GM12878 (cell line): ENCODE results near the gene TSNAX. TPM values are rescaled to one million over a fixed set of nuclear protein-coding genes. Genes with fewer than 3 reads are reported as not detected.

Experiments
- ATAC-seq: fragments of 200-7000 bp; cut with Tn5 transposase; 3 replicates; pipeline ENCODE4 v1.9.1; 2020; ENCODE audit warnings: mild to moderate bottlenecking, moderate library complexity
- BruUV-seq: library from RNA; stranded (reverse); fragments of 400-500 nt; replicated peaks from 2 replicates; lab custom pipeline; 2021; lab: Mats Ljungman, UMichigan
- CTCF ChIA-PET: fragments of 300-600 bp; sonication (Branson Sonifier 250); formaldehyde crosslinking; extraction: SDS; loops from one replicate; lab custom pipeline; 2021; ENCODE audit warnings: inconsistent platforms; lab: Yijun Ruan, JAX
- POLR2A ChIA-PET: fragments of 350-600 bp; formaldehyde crosslinking; extraction: SDS; loops from one replicate; lab custom pipeline; 2021; ENCODE audit warnings: inconsistent platforms; lab: Charles Lee
- RAD21 ChIA-PET: fragments of 300-600 bp; sonication (Branson Sonifier 250); formaldehyde crosslinking; loops from one replicate; lab custom pipeline; 2023; ENCODE audit warnings: antibody characterized with exemption; ENCODE audit not compliant: unreplicated experiment; lab: Charles Lee
- SMC1A ChIA-PET: fragments of 300-600 bp; sonication (Branson Sonifier 250); formaldehyde crosslinking; loops from one replicate; lab custom pipeline; 2023; ENCODE audit not compliant: unreplicated experiment, uncharacterized antibody; lab: Charles Lee
- DNase-seq: peaks from one replicate; pipeline ENCODE4 v3.0.0-alpha.2; 2011; ENCODE audit warnings: low read depth, low spot score
- FAIRE-seq: peaks from 3 replicates; lab custom pipeline; 2011; peaks lifted over from hg19 to GRCh38; lab: Jason Lieb, UNC
- H2AFZ ChIP-seq: 2 replicates; pipeline ENCODE4 v1.6.0; 2011; ENCODE audit warnings: low read depth, low read length, control low read depth; ENCODE audit not compliant: control insufficient read depth
- H3K27ac ChIP-seq: 2 replicates; pipeline ENCODE4 v1.5.1; 2011; ENCODE audit warnings: control low read depth; ENCODE audit not compliant: control insufficient read depth, insufficient read depth
- H3K27me3 ChIP-seq, 2 experiments: replicated peaks in 1 of 2; 2 replicates each; pipeline versions ENCODE4 v1.6.0 to v1.6.1; 2011; ENCODE audit warnings: low read length in 1 of 2; ENCODE audit not compliant: control insufficient read depth in 2 of 2, insufficient read depth in 2 of 2
- H3K36me3 ChIP-seq, 2 experiments: 2 replicates each; pipeline ENCODE4 v1.5.1; 2011; ENCODE audit warnings: low read length in 1 of 2; ENCODE audit not compliant: control insufficient read depth in 2 of 2, insufficient read depth in 2 of 2
- H3K4me1 ChIP-seq: 2 replicates; pipeline ENCODE4 v1.6.1; 2011; ENCODE audit warnings: mild to moderate bottlenecking, low read length, moderate library complexity, mixed read lengths; ENCODE audit not compliant: control insufficient read depth, insufficient read depth
- H3K4me2 ChIP-seq: 2 replicates; pipeline ENCODE4 v1.6.0; 2011; ENCODE audit warnings: control low read depth; ENCODE audit not compliant: control insufficient read depth, insufficient read depth
- H3K4me3 ChIP-seq: fragments of 200-600 bp; sonication (generic); 2 replicates; pipeline ENCODE4 v1.5.1; 2016
- H3K79me2 ChIP-seq: 2 replicates; pipeline ENCODE4 v1.6.0; 2011; ENCODE audit warnings: low read length; ENCODE audit not compliant: control insufficient read depth, insufficient read depth
- H3K9ac ChIP-seq: 2 replicates; pipeline ENCODE4 v1.8.0; 2011; ENCODE audit warnings: low read length, control low read depth, mixed read lengths; ENCODE audit not compliant: control insufficient read depth, insufficient read depth
- H3K9me3 ChIP-seq: replicated peaks from 3 replicates; pipeline ENCODE4 v1.5.1; 2011; ENCODE audit warnings: mild to moderate bottlenecking, low read length; ENCODE audit not compliant: control insufficient read depth, insufficient read depth
- H4K20me1 ChIP-seq: 2 replicates; pipeline ENCODE4 v1.6.0; 2011; ENCODE audit not compliant: control insufficient read depth, insufficient read depth
- ASH2L ChIP-seq: fragments of 300-600, 200-600 bp; sonication (generic); IDR thresholded peaks from 2 replicates; pipeline ENCODE4 v1.6.1; 2017; ENCODE audit warnings: low read depth, mild to moderate bottlenecking, borderline replicate concordance
- BACH1 ChIP-seq: fragments of 450-650 bp; IDR thresholded peaks from 2 replicates; pipeline ENCODE4 v1.6.1; 2017; ENCODE audit warnings: mild to moderate bottlenecking, borderline replicate concordance
- CHD1 ChIP-seq: IDR thresholded peaks from 2 replicates; pipeline ENCODE4 v1.6.1; 2012; ENCODE audit warnings: low read depth, low read length, improper control_type of control experiment
- CHD2 ChIP-seq: IDR thresholded peaks from 2 replicates; pipeline ENCODE4 v1.6.1; 2011; ENCODE audit warnings: low read depth, low read length, improper control_type of control experiment, borderline replicate concordance
- GATAD2B ChIP-seq: fragments of 450-650 bp; conservative IDR thresholded peaks from 2 replicates; pipeline ENCODE4 v1.6.1; 2017; ENCODE audit warnings: low read depth, mild to moderate bottlenecking, moderate library complexity
- MTA2 ChIP-seq: fragments of 450-650 bp; IDR thresholded peaks from 2 replicates; pipeline ENCODE4 v1.6.1; 2016; ENCODE audit warnings: low read depth, mild to moderate bottlenecking, moderate library complexity
- NR2C1 ChIP-seq: fragments of 450-650 bp; IDR thresholded peaks from 2 replicates; pipeline ENCODE4 v1.6.1; 2017; ENCODE audit warnings: antibody characterized with exemption, mild to moderate bottlenecking, moderate library complexity
- PAX5 ChIP-seq: IDR thresholded peaks from 2 replicates; pipeline ENCODE4 v1.6.1; 2011; ENCODE audit warnings: low read depth, low read length, borderline replicate concordance
- SIX5 ChIP-seq: IDR thresholded peaks from 2 replicates; pipeline ENCODE4 v1.6.1; 2011; ENCODE audit warnings: mild to moderate bottlenecking, low read depth, low read length, moderate library complexity; ENCODE audit not compliant: severe bottlenecking
- SMAD1 ChIP-seq: fragments of 450-650 bp; IDR thresholded peaks from 2 replicates; pipeline ENCODE4 v1.6.1; 2018; ENCODE audit warnings: mild to moderate bottlenecking, low read depth; ENCODE audit not compliant: partially characterized antibody
- TAF1 ChIP-seq: IDR thresholded peaks from 2 replicates; pipeline ENCODE4 v1.6.1; 2011; ENCODE audit warnings: mild to moderate bottlenecking, low read depth, low read length, borderline replicate concordance
- WRNIP1 ChIP-seq: IDR thresholded peaks from 2 replicates; pipeline ENCODE4 v1.6.1; 2011; ENCODE audit warnings: low read depth, low read length, improper control_type of control experiment, borderline replicate concordance
- ZBED1 ChIP-seq: IDR thresholded peaks from 2 replicates; pipeline ENCODE4 v1.6.1; 2016; ENCODE audit warnings: borderline replicate concordance
- ZNF274 ChIP-seq: IDR thresholded peaks from one replicate; pipeline ENCODE4 v1.8.0; 2011; ENCODE audit not compliant: insufficient read length, insufficient read depth
- WGBS: methylation state at CpG from one replicate; pipeline ENCODE4 v1.1.6; 2016; ENCODE audit warnings: low lambda C conversion rate; ENCODE audit not compliant: insufficient replicate concordance, insufficient coverage; ENCODE audit errors: missing lambda C conversion rate; 5-methylcytosine and 5-hydroxymethylcytosine counted together
- in situ Hi-C: fragments of 300-500 bp; cut with MboI; formaldehyde crosslinking; loops from 9 replicates; pipeline ENCODE4 v1.14.3; 2018; ENCODE audit warnings: mixed read lengths
- intact Hi-C: fragments of 100-400 bp; cut with micrococcal nuclease; formaldehyde crosslinking; loops from one replicate; pipeline ENCODE4 v1.14.2; 2022; ENCODE audit not compliant: unreplicated experiment
- polyA plus RNA-seq, 11 experiments: library from polyadenylated mRNA; depleted of rRNA in 4 of 11; unstranded in 6 of 11; stranded (reverse) in 5 of 11; fragments of >200 nt; fragmentation: Nextera tagmentation in 4 of 11; fragmentation: Illumina TruSeq in 1 of 11; extraction: Ambion mirVana in 4 of 11; extraction: Trizol in 1 of 11; gene quantifications; 1 replicate in 1 of 11; 2 replicates in 10 of 11; pipeline versions ENCODE4 v1.2.1 to v1.2.3, GENCODE V29; 2011 to 2016; ENCODE audit warnings: inconsistent platforms in 2 of 11, missing spikeins in 2 of 11, low read depth in 1 of 11
- total RNA-seq, 4 experiments: library from RNA; depleted of rRNA in 3 of 4; stranded (reverse); fragments of >200 nt in 3 of 4; fragmentation: Illumina TruSeq in 1 of 4; extraction: Trizol in 1 of 4; gene quantifications; 2 replicates each; pipeline versions ENCODE4 v1.2.1 to v1.2.3, GENCODE V29; 2013 to 2021
- TF ChIP-seq, protein P1 (sequence below): IDR thresholded peaks from 2 replicates; pipeline ENCODE4 v1.6.1; 2011; ENCODE audit warnings: low read depth, mild to moderate bottlenecking, low read length, moderate library complexity, borderline replicate concordance; ENCODE audit errors: extremely low read depth
- TF ChIP-seq, protein P2 (sequence below): fragments of 450-650 bp; IDR thresholded peaks from 2 replicates; pipeline ENCODE4 v1.6.1; 2017; ENCODE audit warnings: mild to moderate bottlenecking, moderate library complexity
- TF ChIP-seq, protein P3 (sequence below): IDR thresholded peaks from 2 replicates; pipeline ENCODE4 v1.6.1; 2011; ENCODE audit warnings: low read depth, low read length, improper control_type of control experiment, borderline replicate concordance
- TF ChIP-seq, protein P4 (sequence below), 3 experiments: IDR thresholded peaks in 2 of 3; conservative IDR thresholded peaks in 1 of 3; 2 replicates each; pipeline ENCODE4 v1.5.1; 2011; ENCODE audit warnings: low read depth in 3 of 3, low read length in 3 of 3, mild to moderate bottlenecking in 3 of 3, control low read depth in 2 of 3, moderate library complexity in 2 of 3, inconsistent platforms in 1 of 3, mixed read lengths in 1 of 3; ENCODE audit not compliant: control insufficient read depth in 2 of 3, insufficient read depth in 1 of 3; ENCODE audit errors: extremely low read depth in 1 of 3

Gene TSNAX
- total and polyA plus RNA-seq, 10 of the 15 experiments (the other 5 are each of a cell fraction or from before 2014, with no cell fraction given), result 24.8 to 49.7 (median 35.6) TPM

DNA sequence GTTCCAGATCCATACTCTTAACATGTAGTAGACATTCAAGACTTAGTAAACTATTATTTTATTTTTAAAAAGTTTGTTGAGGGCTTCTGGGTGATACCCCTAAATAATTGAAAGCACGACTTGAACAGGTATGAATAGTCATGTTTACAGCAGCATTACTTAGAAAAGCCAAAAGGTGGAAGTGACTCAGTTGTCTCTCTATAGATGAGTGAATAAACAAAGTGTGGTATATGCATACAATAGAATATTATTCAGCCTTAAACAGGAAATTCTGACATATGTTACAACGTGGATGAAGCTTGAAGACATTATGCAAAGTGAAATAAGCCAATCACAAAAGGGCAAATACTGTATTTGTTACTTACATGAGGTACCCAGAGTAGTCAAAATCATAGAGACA, 26.5 kb downstream of the TSNAX start:
- H4K20me1 ChIP-seq, result no peaks in the 10 kb centered on the region

More for the DNA sequence above, 26.5 kb downstream of the TSNAX start:
- intact Hi-C loops, result no loop called here
- H3K4me2 ChIP-seq, result no peak overlapping the region
- TF ChIP-seq, protein P1, sequence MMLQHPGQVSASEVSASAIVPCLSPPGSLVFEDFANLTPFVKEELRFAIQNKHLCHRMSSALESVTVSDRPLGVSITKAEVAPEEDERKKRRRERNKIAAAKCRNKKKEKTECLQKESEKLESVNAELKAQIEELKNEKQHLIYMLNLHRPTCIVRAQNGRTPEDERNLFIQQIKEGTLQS, result no peak
- TF ChIP-seq, protein P2, sequence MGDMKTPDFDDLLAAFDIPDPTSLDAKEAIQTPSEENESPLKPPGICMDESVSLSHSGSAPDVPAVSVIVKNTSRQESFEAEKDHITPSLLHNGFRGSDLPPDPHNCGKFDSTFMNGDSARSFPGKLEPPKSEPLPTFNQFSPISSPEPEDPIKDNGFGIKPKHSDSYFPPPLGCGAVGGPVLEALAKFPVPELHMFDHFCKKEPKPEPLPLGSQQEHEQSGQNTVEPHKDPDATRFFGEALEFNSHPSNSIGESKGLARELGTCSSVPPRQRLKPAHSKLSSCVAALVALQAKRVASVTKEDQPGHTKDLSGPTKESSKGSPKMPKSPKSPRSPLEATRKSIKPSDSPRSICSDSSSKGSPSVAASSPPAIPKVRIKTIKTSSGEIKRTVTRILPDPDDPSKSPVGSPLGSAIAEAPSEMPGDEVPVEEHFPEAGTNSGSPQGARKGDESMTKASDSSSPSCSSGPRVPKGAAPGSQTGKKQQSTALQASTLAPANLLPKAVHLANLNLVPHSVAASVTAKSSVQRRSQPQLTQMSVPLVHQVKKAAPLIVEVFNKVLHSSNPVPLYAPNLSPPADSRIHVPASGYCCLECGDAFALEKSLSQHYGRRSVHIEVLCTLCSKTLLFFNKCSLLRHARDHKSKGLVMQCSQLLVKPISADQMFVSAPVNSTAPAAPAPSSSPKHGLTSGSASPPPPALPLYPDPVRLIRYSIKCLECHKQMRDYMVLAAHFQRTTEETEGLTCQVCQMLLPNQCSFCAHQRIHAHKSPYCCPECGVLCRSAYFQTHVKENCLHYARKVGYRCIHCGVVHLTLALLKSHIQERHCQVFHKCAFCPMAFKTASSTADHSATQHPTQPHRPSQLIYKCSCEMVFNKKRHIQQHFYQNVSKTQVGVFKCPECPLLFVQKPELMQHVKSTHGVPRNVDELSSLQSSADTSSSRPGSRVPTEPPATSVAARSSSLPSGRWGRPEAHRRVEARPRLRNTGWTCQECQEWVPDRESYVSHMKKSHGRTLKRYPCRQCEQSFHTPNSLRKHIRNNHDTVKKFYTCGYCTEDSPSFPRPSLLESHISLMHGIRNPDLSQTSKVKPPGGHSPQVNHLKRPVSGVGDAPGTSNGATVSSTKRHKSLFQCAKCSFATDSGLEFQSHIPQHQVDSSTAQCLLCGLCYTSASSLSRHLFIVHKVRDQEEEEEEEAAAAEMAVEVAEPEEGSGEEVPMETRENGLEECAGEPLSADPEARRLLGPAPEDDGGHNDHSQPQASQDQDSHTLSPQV, result no peak
- no peak for TF ChIP-seq GATAD2B
- no peak for TF ChIP-seq NR2C1
- TF ChIP-seq WRNIP1, result no peak
- TF ChIP-seq MTA2, result no peak
- TF ChIP-seq ZBED1, result no peak
- TF ChIP-seq TAF1, result no peak
- TF ChIP-seq SMAD1, result no peak
- TF ChIP-seq ASH2L, result no peak
- no peak for TF ChIP-seq CHD1
- TF ChIP-seq ZNF274, result no peak
- TF ChIP-seq SIX5, result no peak
- TF ChIP-seq, protein P3, sequence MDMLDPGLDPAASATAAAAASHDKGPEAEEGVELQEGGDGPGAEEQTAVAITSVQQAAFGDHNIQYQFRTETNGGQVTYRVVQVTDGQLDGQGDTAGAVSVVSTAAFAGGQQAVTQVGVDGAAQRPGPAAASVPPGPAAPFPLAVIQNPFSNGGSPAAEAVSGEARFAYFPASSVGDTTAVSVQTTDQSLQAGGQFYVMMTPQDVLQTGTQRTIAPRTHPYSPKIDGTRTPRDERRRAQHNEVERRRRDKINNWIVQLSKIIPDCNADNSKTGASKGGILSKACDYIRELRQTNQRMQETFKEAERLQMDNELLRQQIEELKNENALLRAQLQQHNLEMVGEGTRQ, result no peak
- no peak for TF ChIP-seq CHD2
- TF ChIP-seq, protein P4, sequence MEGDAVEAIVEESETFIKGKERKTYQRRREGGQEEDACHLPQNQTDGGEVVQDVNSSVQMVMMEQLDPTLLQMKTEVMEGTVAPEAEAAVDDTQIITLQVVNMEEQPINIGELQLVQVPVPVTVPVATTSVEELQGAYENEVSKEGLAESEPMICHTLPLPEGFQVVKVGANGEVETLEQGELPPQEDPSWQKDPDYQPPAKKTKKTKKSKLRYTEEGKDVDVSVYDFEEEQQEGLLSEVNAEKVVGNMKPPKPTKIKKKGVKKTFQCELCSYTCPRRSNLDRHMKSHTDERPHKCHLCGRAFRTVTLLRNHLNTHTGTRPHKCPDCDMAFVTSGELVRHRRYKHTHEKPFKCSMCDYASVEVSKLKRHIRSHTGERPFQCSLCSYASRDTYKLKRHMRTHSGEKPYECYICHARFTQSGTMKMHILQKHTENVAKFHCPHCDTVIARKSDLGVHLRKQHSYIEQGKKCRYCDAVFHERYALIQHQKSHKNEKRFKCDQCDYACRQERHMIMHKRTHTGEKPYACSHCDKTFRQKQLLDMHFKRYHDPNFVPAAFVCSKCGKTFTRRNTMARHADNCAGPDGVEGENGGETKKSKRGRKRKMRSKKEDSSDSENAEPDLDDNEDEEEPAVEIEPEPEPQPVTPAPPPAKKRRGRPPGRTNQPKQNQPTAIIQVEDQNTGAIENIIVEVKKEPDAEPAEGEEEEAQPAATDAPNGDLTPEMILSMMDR (IDR thresholded peaks at IDR 0.05 in 2 of 3, conservative IDR thresholded peaks at IDR 0.05 in 1 of 3; ENCODE audit: control insufficient read depth in 2 of 3, extremely low read depth in 1 of 3, insufficient read depth in 1 of 3, low read depth in 3 of 3, low read length in 3 of 3), result no peak
- no peak for TF ChIP-seq BACH1
- no peak for TF ChIP-seq PAX5
- TF ChIP-seq, all 136 proteins: peak for 0
- Histone ChIP-seq H3K27me3 (no peaks in the 10 kb centered on the region), H3K36me3 (peaks cover 0 to 2% of the 10 kb centered on the region in 2 experiments; a peak in 1 of 4 replicates), H3K4me1 (no peaks in the 10 kb centered on the region), H2AFZ (no peak overlapping the region), H3K27ac (no peak overlapping the region), H3K79me2 (no peaks in the 10 kb centered on the region), H3K9ac (no peak overlapping the region), H3K9me3 (no peaks in the 10 kb centered on the region), H3K4me3 (no peak overlapping the region)
- FAIRE-seq (peak; percentile 69), ATAC-seq (no peak), DNase-seq (no peak)
- ChIA-PET POLR2A (interaction anchor here (0.6 kb wide), 1 partner anchor 18 kb away, joined by 3 read pairs; no protein-coding TSS in a partner anchor), RAD21 (no interaction called here), CTCF (no interaction called here), SMC1A (interaction anchor here (1.5 kb wide), 1 partner anchor 134 kb away, joined by 5 read pairs; no protein-coding TSS in a partner anchor)
- TSS peak; percentile 30 for BruUV-seq
- in situ Hi-C loops, result no loop called here
- 2% methylated on average over 2 of the region's 2 CpGs for WGBS
